H4 (cell line): ENCODE measurements around the gene CTCFL. TPM values are rescaled to one million over a fixed set of nuclear protein-coding genes. Genes with fewer than 3 reads are reported as not detected.

Experiments
- DNase-seq: peaks from one replicate; pipeline ENCODE4 v3.0.0-alpha.2; 2015; ENCODE audit warnings: low spot score
- total RNA-seq: library from RNA; depleted of rRNA; stranded (reverse); fragments of >200 nt; shearing (Covaris generic); gene quantifications from 2 replicates; pipeline ENCODE4 v1.2.3, GENCODE V29; 2014

The CTCFL gene
- total RNA-seq, 1 experiment from 2014 or later = not detected

GRCh38 chr20:57559658-57560553 is 35.0 kb upstream of the CTCFL start:
- DNase-seq = no peak

- no peak for DNase-seq
Observed at GRCh38 chr20:57559289-57559634, 34.3 kb upstream of the CTCFL start.

GRCh38 chr20:57558614-57559288 is 33.8 kb upstream of the CTCFL start:
- DNase-seq = no peak

- no peak for DNase-seq
Observed at GRCh38 chr20:57557926-57558613, 33.1 kb upstream of the CTCFL start.

- DNase-seq = no peak
Observed at GRCh38 chr20:57556980-57557274, 32.0 kb upstream of the CTCFL start.

GRCh38 chr20:57555457-57556184 is 30.7 kb upstream of the CTCFL start:
- DNase-seq = peak; percentile 65

GRCh38 chr20:57553376-57554018 is 28.6 kb upstream of the CTCFL start:
- DNase-seq = no peak

GRCh38 chr20:57552471-57552870 is 27.5 kb upstream of the CTCFL start:
- no peak for DNase-seq

GRCh38 chr20:57548177-57549058 is 23.5 kb upstream of the CTCFL start:
- no peak for DNase-seq

- no peak for DNase-seq
Observed at GRCh38 chr20:57546956-57547649, 22.2 kb upstream of the CTCFL start.

- no peak for DNase-seq
Observed at GRCh38 chr20:57545927-57546662, 21.2 kb upstream of the CTCFL start.

- DNase-seq = no peak
Observed at GRCh38 chr20:57544838-57545564, 20.1 kb upstream of the CTCFL start.

GRCh38 chr20:57543754-57544153 is 18.8 kb upstream of the CTCFL start:
- DNase-seq = no peak

- DNase-seq = no peak
Observed at GRCh38 chr20:57540890-57541580, 16.1 kb upstream of the CTCFL start.

- DNase-seq = no peak
Observed at GRCh38 chr20:57539889-57540288, 14.9 kb upstream of the CTCFL start.

GRCh38 chr20:57537822-57538221 is 12.9 kb upstream of the CTCFL start:
- no peak for DNase-seq

- DNase-seq = no peak
Observed at GRCh38 chr20:57536771-57537724, 12.1 kb upstream of the CTCFL start.
